GM23338 (cell line): Measurements from ENCODE around the gene EEIG2.

Source experiments
- CREB1 ChIP-seq: fragments of 250-450 bp; sonication (Bioruptor Pico); IDR thresholded peaks from 2 replicates; pipeline ENCODE4 v1.5.0; 2020; ENCODE audit warnings: low read depth, mild to moderate bottlenecking, moderate library complexity
- CTCF ChIP-seq, 2 experiments: fragments of 200-600 bp in 1 of 2; sonication (generic) in 1 of 2; conservative IDR thresholded peaks; 2 replicates each; pipeline versions ENCODE4 v1.5.1 to v1.6.1; 2016 to 2017; ENCODE audit warnings: antibody characterized with exemption in 2 of 2, low read depth in 2 of 2, mild to moderate bottlenecking in 2 of 2, moderate library complexity in 1 of 2
- EZH2 ChIP-seq: fragments of 200-600 bp; sonication (generic); IDR thresholded peaks from one replicate; pipeline ENCODE4 v1.8.0; 2017; ENCODE audit warnings: antibody characterized with exemption, mild to moderate bottlenecking, low read depth; ENCODE audit not compliant: unreplicated experiment
- EZH2phosphoT487 ChIP-seq: fragments of 200-600 bp; sonication (generic); IDR thresholded peaks from one replicate; pipeline ENCODE4 v1.8.1; 2018; ENCODE audit warnings: antibody characterized with exemption; ENCODE audit not compliant: unreplicated experiment
- JUNB ChIP-seq: IDR thresholded peaks from one replicate; pipeline ENCODE4 v1.6.1; 2016; ENCODE audit warnings: antibody characterized with exemption; ENCODE audit not compliant: unreplicated experiment
- NANOG ChIP-seq: IDR thresholded peaks from 2 replicates; pipeline ENCODE4 v1.6.1; 2016; ENCODE audit warnings: antibody characterized with exemption, borderline replicate concordance
- POLR2AphosphoS5 ChIP-seq: IDR thresholded peaks from 2 replicates; pipeline ENCODE4 v1.6.1; 2016; ENCODE audit warnings: antibody characterized with exemption, low read depth
- REST ChIP-seq: IDR thresholded peaks from one replicate; pipeline ENCODE4 v1.6.1; 2018; ENCODE audit warnings: antibody characterized with exemption; ENCODE audit not compliant: unreplicated experiment
- STAT1 ChIP-seq: IDR thresholded peaks from one replicate; pipeline ENCODE4 v1.6.1; 2016; ENCODE audit warnings: antibody characterized with exemption; ENCODE audit not compliant: unreplicated experiment
- ZNF114 ChIP-seq: fragments of 250-450 bp; sonication (Bioruptor Pico); IDR thresholded peaks from 2 replicates; pipeline ENCODE4 v1.5.0; 2020; ENCODE audit warnings: mild to moderate bottlenecking, moderate library complexity
- ZNF331 ChIP-seq: fragments of 250-450 bp; sonication (Bioruptor Pico); IDR thresholded peaks from 2 replicates; pipeline ENCODE4 v1.5.0; 2020; ENCODE audit warnings: low read depth, mild to moderate bottlenecking, moderate library complexity
- TF ChIP-seq, protein P1 (sequence below): IDR thresholded peaks from 2 replicates; pipeline ENCODE4 v1.6.1; 2016; ENCODE audit warnings: antibody characterized with exemption

- no peak for TF ChIP-seq EZH2
- TF ChIP-seq, protein P1, sequence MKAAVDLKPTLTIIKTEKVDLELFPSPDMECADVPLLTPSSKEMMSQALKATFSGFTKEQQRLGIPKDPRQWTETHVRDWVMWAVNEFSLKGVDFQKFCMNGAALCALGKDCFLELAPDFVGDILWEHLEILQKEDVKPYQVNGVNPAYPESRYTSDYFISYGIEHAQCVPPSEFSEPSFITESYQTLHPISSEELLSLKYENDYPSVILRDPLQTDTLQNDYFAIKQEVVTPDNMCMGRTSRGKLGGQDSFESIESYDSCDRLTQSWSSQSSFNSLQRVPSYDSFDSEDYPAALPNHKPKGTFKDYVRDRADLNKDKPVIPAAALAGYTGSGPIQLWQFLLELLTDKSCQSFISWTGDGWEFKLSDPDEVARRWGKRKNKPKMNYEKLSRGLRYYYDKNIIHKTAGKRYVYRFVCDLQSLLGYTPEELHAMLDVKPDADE: no peak
- TF ChIP-seq CTCF (conservative IDR thresholded peaks at IDR 0.05; ENCODE audit: low read depth in 2 of 2): no peak
- no peak for TF ChIP-seq POLR2AphosphoS5
- no peak for TF ChIP-seq REST
- TF ChIP-seq ZNF331: no peak
- TF ChIP-seq JUNB: no peak
- no peak for TF ChIP-seq CREB1 (CRISPR knock-in tag)
- TF ChIP-seq EZH2phosphoT487: no peak
- TF ChIP-seq NANOG: no peak
- no peak for TF ChIP-seq STAT1
- TF ChIP-seq ZNF114 (CRISPR knock-in tag): no peak
Measured at GRCh38 chr1:108524676-108525075, 35.2 kb upstream of the EEIG2 start.
